HG03469 (cell line): ENCODE measurements around the gene MN1.

Source experiments
- ATAC-seq: cut with Tn5 transposase; IDR thresholded peaks from one replicate; pipeline ENCODE4 v1.9.1; 2021; ENCODE audit warnings: mild to moderate bottlenecking, moderate library complexity, moderate number of reproducible peaks; ENCODE audit not compliant: unreplicated experiment

MN1 gene

GRCh38 chr22:27719036-27719347 is 82.6 kb downstream of the MN1 start:
- ATAC-seq = no peak

DNA sequence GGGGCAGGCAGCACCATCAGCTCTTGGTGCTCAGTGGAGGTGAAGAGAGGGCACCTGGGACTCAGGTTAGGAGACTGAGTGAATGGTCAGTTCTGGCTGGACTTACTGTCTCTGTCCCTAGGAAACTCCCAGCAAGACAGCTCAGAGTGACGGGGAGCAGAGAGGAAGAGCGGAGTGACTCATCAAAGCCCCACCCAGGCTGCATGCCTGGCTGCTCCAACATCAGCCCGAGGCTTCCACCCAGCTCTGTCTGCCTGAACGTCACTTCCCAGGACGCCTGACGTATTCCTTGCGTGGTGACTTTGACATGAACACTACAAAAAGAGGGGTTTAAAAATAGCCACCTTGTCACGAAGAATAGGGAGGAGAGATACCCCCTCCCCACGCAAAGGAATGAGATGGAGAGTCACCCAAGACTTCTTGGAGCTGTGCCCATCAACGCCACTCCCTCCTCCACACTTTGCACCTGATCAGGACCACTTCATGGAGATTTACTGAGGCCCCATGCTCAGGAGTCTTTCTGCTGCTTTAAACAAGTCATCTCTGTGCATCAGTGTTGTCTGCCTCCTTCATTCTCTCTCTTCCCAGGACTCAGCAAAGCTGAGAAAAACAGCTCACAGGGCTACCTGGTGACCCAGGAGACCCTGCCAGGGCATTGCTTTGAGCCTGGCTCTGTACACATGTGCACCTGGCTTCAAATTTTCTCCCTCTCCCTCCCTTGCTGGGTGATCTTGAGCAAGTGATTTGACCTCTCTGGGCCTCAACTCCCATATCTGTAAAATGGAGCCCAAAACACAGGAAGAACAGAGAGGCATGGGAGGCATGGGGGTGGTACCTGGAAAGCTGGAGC is 83.1 kb downstream of the MN1 start:
- ATAC-seq = no peak

GRCh38 chr22:27717094-27717493 is 84.5 kb downstream of the MN1 start:
- no peak for ATAC-seq

DNA sequence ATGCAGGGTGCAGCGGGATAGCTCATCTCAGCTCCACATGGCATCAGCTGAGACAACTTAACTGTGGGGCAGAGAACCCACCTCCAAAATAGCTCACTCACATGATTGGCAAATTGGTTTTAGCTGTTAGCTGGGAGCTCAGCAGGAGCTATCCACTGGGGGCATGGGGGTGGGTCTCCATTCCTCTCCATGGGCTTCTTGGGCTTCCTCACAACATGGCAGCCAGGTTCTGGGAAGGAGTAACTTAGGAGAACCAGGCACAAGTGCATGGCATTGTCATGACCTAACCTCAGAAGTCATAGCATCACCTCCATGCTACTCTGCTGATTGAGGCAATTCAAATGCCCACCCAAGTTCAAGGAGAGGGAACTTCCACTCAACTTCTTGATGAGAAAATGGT is 85.5 kb downstream of the MN1 start:
- no peak for ATAC-seq

GRCh38 chr22:27715106-27715505 is 86.5 kb downstream of the MN1 start:
- no peak for ATAC-seq

DNA sequence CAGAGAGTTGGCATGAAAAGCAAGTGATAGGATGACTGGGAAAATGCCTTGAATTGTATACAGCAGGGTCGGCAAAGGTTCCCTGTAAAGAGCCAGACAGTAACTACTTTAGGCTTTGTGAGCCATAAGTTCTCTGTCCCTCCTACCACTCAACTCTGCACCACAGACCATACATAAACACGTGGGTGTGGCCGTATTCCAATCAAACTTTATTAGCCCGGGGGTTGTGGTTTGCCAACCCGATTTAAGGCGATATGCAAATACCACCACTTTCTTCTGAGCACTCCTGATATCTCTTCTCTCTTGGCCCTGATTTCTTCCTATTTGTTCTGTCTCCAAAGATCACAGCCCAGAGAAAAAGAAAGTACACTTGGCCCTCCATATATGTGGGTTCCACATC is 87.5 kb downstream of the MN1 start:
- ATAC-seq = no peak

- ATAC-seq = no peak
Measured at GRCh38 chr22:27713461-27713860, 88.1 kb downstream of the MN1 start.

GRCh38 chr22:27711756-27712155 is 89.8 kb downstream of the MN1 start:
- ATAC-seq = no peak

DNA sequence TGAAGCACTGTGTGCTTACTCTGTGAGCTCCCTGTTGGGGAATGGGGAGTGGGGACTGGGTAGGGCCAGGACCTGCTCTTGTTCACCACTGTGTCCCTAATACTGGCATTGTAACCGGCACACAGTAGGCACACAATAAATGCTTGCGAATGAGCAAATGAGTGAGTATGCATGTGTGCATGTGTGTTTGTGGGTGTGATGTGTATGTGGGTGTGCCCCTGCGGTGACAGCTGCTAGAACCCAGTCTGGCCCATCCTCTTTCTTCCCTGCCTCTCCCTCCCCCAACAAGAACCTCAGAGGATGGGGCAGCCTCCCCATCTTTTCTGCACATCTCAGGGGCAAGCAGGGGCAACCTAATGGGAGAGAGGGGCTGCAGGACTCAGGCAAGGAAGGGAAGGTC is 90.5 kb downstream of the MN1 start:
- no peak for ATAC-seq

DNA sequence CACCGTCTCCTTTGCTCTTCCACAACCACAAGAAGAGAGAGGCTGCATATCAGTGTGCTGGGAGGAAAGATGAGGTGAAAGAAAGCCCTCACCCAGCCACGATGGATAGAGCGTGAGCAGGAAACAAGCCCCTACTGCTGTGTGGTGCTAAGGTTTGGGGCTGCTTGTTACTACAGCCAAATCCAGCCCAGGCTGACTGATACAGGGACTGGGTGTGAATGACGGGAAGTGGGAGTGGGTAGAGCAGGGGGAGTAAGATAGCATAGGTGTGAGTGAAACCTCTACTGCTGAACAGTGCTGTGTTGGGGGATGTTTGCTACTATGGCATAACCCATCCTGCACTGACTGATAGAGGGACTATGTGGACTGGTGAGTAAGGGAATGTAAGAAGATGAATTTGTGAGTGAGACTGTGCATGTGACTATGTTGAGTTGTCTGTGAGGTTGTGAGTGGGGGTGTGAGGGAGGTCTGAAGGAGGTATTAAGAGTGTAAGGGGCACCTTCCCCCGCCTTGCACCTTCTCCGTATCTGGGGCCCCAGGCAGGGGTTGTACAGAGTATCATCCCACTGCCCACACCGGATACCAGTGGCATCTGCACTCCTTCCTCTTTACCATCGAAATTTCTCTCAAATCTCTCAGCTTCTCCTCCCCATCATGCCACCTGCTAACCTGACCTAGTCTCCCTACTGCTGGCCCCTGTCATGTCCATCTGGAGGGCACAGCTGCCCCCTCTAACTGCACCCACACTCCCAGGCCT is 91.5 kb downstream of the MN1 start:
- ATAC-seq = no peak

GRCh38 chr22:27706489-27706888 is 95.1 kb downstream of the MN1 start:
- no peak for ATAC-seq

- ATAC-seq = no peak
Measured at GRCh38 chr22:27705408-27706080, 96.0 kb downstream of the MN1 start.

DNA sequence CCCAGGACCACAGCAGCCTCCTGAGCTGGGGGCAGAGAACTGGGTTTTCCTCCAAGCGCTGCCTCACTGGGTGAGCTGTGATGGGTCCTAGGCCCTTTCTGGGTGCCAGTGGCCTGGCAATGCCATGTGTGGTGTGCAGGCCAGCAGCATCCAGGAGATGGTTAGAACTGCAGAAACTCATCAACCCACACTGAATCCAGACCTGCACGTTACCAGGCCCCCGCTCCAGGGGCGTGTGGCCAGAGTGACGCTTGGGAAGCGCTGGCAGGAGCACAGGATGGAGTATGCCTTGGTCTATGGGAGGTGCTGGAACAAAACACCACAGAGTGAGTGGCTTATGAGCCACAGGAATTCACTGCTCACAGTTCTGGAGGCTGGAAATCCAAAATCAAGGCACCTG is 97.0 kb downstream of the MN1 start:
- ATAC-seq = no peak

DNA sequence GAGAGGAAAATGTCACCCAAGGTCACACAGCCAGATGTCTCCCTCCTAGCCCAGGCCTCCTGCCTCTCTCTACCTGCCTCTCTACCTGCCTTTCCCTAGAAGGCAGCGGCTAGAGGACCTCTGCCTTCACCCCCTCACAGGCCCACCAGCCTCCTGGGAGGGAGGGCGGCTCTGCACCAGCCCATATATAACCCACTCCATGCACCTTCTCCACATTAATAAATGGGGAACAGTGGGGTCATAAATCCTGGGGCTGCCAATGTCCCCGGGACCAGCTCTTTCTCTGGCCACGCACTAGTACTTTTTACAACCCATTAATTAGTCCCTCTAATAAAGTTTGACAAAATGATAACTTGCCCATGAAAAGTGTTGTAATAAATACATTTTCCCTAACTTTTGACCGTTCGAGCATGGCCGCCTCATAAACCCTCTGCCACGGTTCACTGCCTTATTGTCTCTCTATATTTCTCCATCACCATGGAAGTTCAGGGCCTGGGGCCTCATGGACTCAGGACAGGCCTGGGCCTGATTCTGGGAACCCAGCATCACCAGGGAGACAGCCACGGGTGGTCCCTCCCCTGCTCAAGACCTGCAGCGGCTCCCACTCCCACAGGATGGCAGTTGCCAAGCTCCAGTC is 102.1 kb downstream of the MN1 start:
- no peak for ATAC-seq

DNA sequence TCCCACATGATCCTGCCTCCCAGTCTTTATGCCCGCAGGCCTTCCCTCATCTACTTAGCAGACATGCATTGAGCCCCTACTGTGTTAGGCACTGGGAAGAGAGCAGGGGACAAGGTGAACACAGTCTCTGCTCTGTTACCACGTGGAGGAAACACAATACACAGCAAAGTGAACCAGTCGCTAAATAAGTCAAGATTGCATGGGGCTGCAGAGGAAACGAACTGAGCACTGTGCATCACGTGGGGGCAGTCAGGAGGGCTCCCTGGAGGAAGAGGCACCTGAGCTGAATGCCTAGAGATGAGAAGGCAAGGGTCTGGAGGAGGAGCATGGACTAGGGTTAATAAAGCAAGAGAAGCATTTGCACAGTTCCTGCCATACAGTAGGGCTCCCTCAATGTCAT is 102.7 kb downstream of the MN1 start:
- ATAC-seq = no peak
